GM12878 (cell line): Measurements from ENCODE around the gene MUC21. TPM values are rescaled to one million over a fixed set of nuclear protein-coding genes. Genes with fewer than 3 reads are reported as not detected.
A peak's percentile ranks its signal among the peaks of the same experiment; 100 is the strongest.

Source experiments
- ATAC-seq: fragments of 200-7000 bp; cut with Tn5 transposase; 3 replicates; pipeline ENCODE4 v1.9.1; 2020; ENCODE audit warnings: mild to moderate bottlenecking, moderate library complexity
- BruUV-seq: library from RNA; stranded (reverse); fragments of 400-500 nt; replicated peaks from 2 replicates; lab custom pipeline; 2021; lab: Mats Ljungman, UMichigan
- CTCF ChIA-PET: fragments of 300-600 bp; sonication (Branson Sonifier 250); formaldehyde crosslinking; extraction: SDS; loops from one replicate; lab custom pipeline; 2021; ENCODE audit warnings: inconsistent platforms; lab: Yijun Ruan, JAX
- POLR2A ChIA-PET: fragments of 350-600 bp; formaldehyde crosslinking; extraction: SDS; loops from one replicate; lab custom pipeline; 2021; ENCODE audit warnings: inconsistent platforms; lab: Charles Lee
- RAD21 ChIA-PET: fragments of 300-600 bp; sonication (Branson Sonifier 250); formaldehyde crosslinking; loops from one replicate; lab custom pipeline; 2023; ENCODE audit warnings: antibody characterized with exemption; ENCODE audit not compliant: unreplicated experiment; lab: Charles Lee
- SMC1A ChIA-PET: fragments of 300-600 bp; sonication (Branson Sonifier 250); formaldehyde crosslinking; loops from one replicate; lab custom pipeline; 2023; ENCODE audit not compliant: unreplicated experiment, uncharacterized antibody; lab: Charles Lee
- DNase-seq: peaks from one replicate; pipeline ENCODE4 v3.0.0-alpha.2; 2011; ENCODE audit warnings: low read depth, low spot score
- FAIRE-seq: peaks from 3 replicates; lab custom pipeline; 2011; peaks lifted over from hg19 to GRCh38; lab: Jason Lieb, UNC
- H2AFZ ChIP-seq: 2 replicates; pipeline ENCODE4 v1.6.0; 2011; ENCODE audit warnings: low read depth, low read length, control low read depth; ENCODE audit not compliant: control insufficient read depth
- H3K27ac ChIP-seq: 2 replicates; pipeline ENCODE4 v1.5.1; 2011; ENCODE audit warnings: control low read depth; ENCODE audit not compliant: control insufficient read depth, insufficient read depth
- H3K27me3 ChIP-seq, 2 experiments: replicated peaks in 1 of 2; 2 replicates each; pipeline versions ENCODE4 v1.6.0 to v1.6.1; 2011; ENCODE audit warnings: low read length in 1 of 2; ENCODE audit not compliant: control insufficient read depth in 2 of 2, insufficient read depth in 2 of 2
- H3K36me3 ChIP-seq, 2 experiments: 2 replicates each; pipeline ENCODE4 v1.5.1; 2011; ENCODE audit warnings: low read length in 1 of 2; ENCODE audit not compliant: control insufficient read depth in 2 of 2, insufficient read depth in 2 of 2
- H3K4me1 ChIP-seq: 2 replicates; pipeline ENCODE4 v1.6.1; 2011; ENCODE audit warnings: mild to moderate bottlenecking, low read length, moderate library complexity, mixed read lengths; ENCODE audit not compliant: control insufficient read depth, insufficient read depth
- H3K4me2 ChIP-seq: 2 replicates; pipeline ENCODE4 v1.6.0; 2011; ENCODE audit warnings: control low read depth; ENCODE audit not compliant: control insufficient read depth, insufficient read depth
- H3K4me3 ChIP-seq: fragments of 200-600 bp; sonication (generic); 2 replicates; pipeline ENCODE4 v1.5.1; 2016
- H3K79me2 ChIP-seq: 2 replicates; pipeline ENCODE4 v1.6.0; 2011; ENCODE audit warnings: low read length; ENCODE audit not compliant: control insufficient read depth, insufficient read depth
- H3K9ac ChIP-seq: 2 replicates; pipeline ENCODE4 v1.8.0; 2011; ENCODE audit warnings: low read length, control low read depth, mixed read lengths; ENCODE audit not compliant: control insufficient read depth, insufficient read depth
- H3K9me3 ChIP-seq: replicated peaks from 3 replicates; pipeline ENCODE4 v1.5.1; 2011; ENCODE audit warnings: mild to moderate bottlenecking, low read length; ENCODE audit not compliant: control insufficient read depth, insufficient read depth
- H4K20me1 ChIP-seq: 2 replicates; pipeline ENCODE4 v1.6.0; 2011; ENCODE audit not compliant: control insufficient read depth, insufficient read depth
- CBFB ChIP-seq: IDR thresholded peaks from 2 replicates; pipeline ENCODE4 v1.6.1; 2016; ENCODE audit warnings: antibody characterized with exemption, low read depth
- CBX5 ChIP-seq: sonication (generic); IDR thresholded peaks from 2 replicates; pipeline ENCODE4 v1.6.1; 2016; ENCODE audit warnings: low read depth, moderate library complexity, mild to moderate bottlenecking, inconsistent platforms
- EED ChIP-seq: sonication (generic); IDR thresholded peaks from 2 replicates; pipeline ENCODE4 v1.6.1; 2016; ENCODE audit warnings: antibody characterized with exemption, low read depth
- HDAC6 ChIP-seq: fragments of 200-600 bp; sonication (generic); IDR thresholded peaks from one replicate; pipeline ENCODE4 v1.8.0; 2017; ENCODE audit warnings: antibody characterized with exemption; ENCODE audit not compliant: unreplicated experiment
- MTA3 ChIP-seq: IDR thresholded peaks from 2 replicates; pipeline ENCODE4 v1.6.1; 2012; ENCODE audit warnings: low read length, inconsistent platforms, borderline replicate concordance
- MYC ChIP-seq: IDR thresholded peaks from 2 replicates; pipeline ENCODE4 v1.6.1; 2011; ENCODE audit warnings: mild to moderate bottlenecking, low read length, moderate library complexity, inconsistent platforms; ENCODE audit not compliant: insufficient read depth, insufficient replicate concordance, insufficient read length, severe bottlenecking
- NFIC ChIP-seq: IDR thresholded peaks from 2 replicates; pipeline ENCODE4 v1.6.1; 2012; ENCODE audit warnings: low read depth, mild to moderate bottlenecking, inconsistent platforms, low read length, moderate library complexity
- PAX8 ChIP-seq: fragments of 450-650 bp; IDR thresholded peaks from 2 replicates; pipeline ENCODE4 v1.6.1; 2017; ENCODE audit warnings: mild to moderate bottlenecking, moderate library complexity
- POLR2AphosphoS5 ChIP-seq: IDR thresholded peaks from 2 replicates; pipeline ENCODE4 v1.6.1; 2011; ENCODE audit warnings: mild to moderate bottlenecking, low read length, inconsistent platforms
- POU2F2 ChIP-seq: IDR thresholded peaks from 3 replicates; pipeline ENCODE4 v1.6.1; 2011; ENCODE audit warnings: low read depth, mild to moderate bottlenecking, low read length, borderline replicate concordance
- RELB ChIP-seq: fragments of 450-650 bp; IDR thresholded peaks from 2 replicates; pipeline ENCODE4 v1.6.1; 2017; ENCODE audit warnings: low read depth, mild to moderate bottlenecking, moderate library complexity
- STAT1 ChIP-seq: fragments of 450-650 bp; conservative IDR thresholded peaks from 2 replicates; pipeline ENCODE4 v1.6.1; 2014; ENCODE audit warnings: antibody characterized with exemption, mild to moderate bottlenecking
- YBX1 ChIP-seq: fragments of 450-650 bp; IDR thresholded peaks from 2 replicates; pipeline ENCODE4 v1.6.1; 2016; ENCODE audit warnings: antibody characterized with exemption
- YY1 ChIP-seq: IDR thresholded peaks from 2 replicates; pipeline ENCODE4 v1.6.1; 2011; ENCODE audit warnings: low read depth, mild to moderate bottlenecking, low read length
- ZNF384 ChIP-seq: IDR thresholded peaks from 2 replicates; pipeline ENCODE4 v1.6.1; 2012; ENCODE audit warnings: low read depth, mild to moderate bottlenecking, low read length, improper control_type of control experiment, borderline replicate concordance
- ZNF592 ChIP-seq: fragments of 450-650 bp; IDR thresholded peaks from 2 replicates; pipeline ENCODE4 v1.6.1; 2017; ENCODE audit warnings: mild to moderate bottlenecking, moderate library complexity
- ZNF622 ChIP-seq: fragments of 450-650 bp; IDR thresholded peaks from 2 replicates; pipeline ENCODE4 v1.6.1; 2017; ENCODE audit warnings: mild to moderate bottlenecking, inconsistent platforms
- WGBS: methylation state at CpG from one replicate; pipeline ENCODE4 v1.1.6; 2016; ENCODE audit warnings: low lambda C conversion rate; ENCODE audit not compliant: insufficient replicate concordance, insufficient coverage; ENCODE audit errors: missing lambda C conversion rate; 5-methylcytosine and 5-hydroxymethylcytosine counted together
- in situ Hi-C: fragments of 300-500 bp; cut with MboI; formaldehyde crosslinking; loops from 9 replicates; pipeline ENCODE4 v1.14.3; 2018; ENCODE audit warnings: mixed read lengths
- intact Hi-C: fragments of 100-400 bp; cut with micrococcal nuclease; formaldehyde crosslinking; loops from one replicate; pipeline ENCODE4 v1.14.2; 2022; ENCODE audit not compliant: unreplicated experiment
- polyA plus RNA-seq, 11 experiments: library from polyadenylated mRNA; depleted of rRNA in 4 of 11; unstranded in 6 of 11; stranded (reverse) in 5 of 11; fragments of >200 nt; fragmentation: Nextera tagmentation in 4 of 11; fragmentation: Illumina TruSeq in 1 of 11; extraction: Ambion mirVana in 4 of 11; extraction: Trizol in 1 of 11; gene quantifications; 1 replicate in 1 of 11; 2 replicates in 10 of 11; pipeline versions ENCODE4 v1.2.1 to v1.2.3, GENCODE V29; 2011 to 2016; ENCODE audit warnings: inconsistent platforms in 2 of 11, missing spikeins in 2 of 11, low read depth in 1 of 11
- total RNA-seq, 4 experiments: library from RNA; depleted of rRNA in 3 of 4; stranded (reverse); fragments of >200 nt in 3 of 4; fragmentation: Illumina TruSeq in 1 of 4; extraction: Trizol in 1 of 4; gene quantifications; 2 replicates each; pipeline versions ENCODE4 v1.2.1 to v1.2.3, GENCODE V29; 2013 to 2021

The MUC21 gene
- total and polyA plus RNA-seq, 10 of the 15 experiments (the other 5 are each of a cell fraction or from before 2014, with no cell fraction given), result 0.02 TPM; not detected in 9

- ChIA-PET CTCF (interaction anchor here (1.2 to 2.8 kb wide), 5 partner anchors 41 to 125 kb away, joined by 3 to 9 read pairs (median 3); partner anchors contain the start of gene VARS2), RAD21 (interaction anchor here (0.6 to 1.4 kb wide), 6 partner anchors 27 to 488 kb away, joined by 3 to 4 read pairs (median 3); no protein-coding TSS in a partner anchor), SMC1A (interaction anchor here (1.4 kb wide), 1 partner anchor 39 kb away, joined by 6 read pairs; no protein-coding TSS in a partner anchor), POLR2A (interaction anchor here (0.9 kb wide), 1 partner anchor 39 kb away, joined by 3 read pairs; no protein-coding TSS in a partner anchor)
- Histone ChIP-seq H3K79me2 (no peaks in the 10 kb centered on the region), H3K27me3 (no peaks in the 10 kb centered on the region; a peak in 1 of 4 replicates), H3K4me3 (peak overlapping the region; percentile 54; the same call in 1 of the 2 replicates), H3K36me3 (no peaks in the 10 kb centered on the region), H3K27ac (no peak overlapping the region), H3K4me1 (peaks cover 21% of the 10 kb centered on the region), H2AFZ (peak overlapping the region; percentile 90), H3K9me3 (peaks cover 2% of the 10 kb centered on the region; the same call in 2 of the 3 replicates), H4K20me1 (no peaks in the 10 kb centered on the region), H3K4me2 (peak overlapping the region; percentile 91), H3K9ac (peak overlapping the region; percentile 68)
- FAIRE-seq (no peak), ATAC-seq (no peak; the same call in 2 of the 3 replicates), DNase-seq (no peak)
- intact Hi-C loops, result no loop called here
- in situ Hi-C loops, result no loop called here
- WGBS, result 55% methylated on average over 8 of the region's 9 CpGs
- TSS peak; percentile 77 for BruUV-seq
- TF ChIP-seq ZNF592 (no peak), NFIC (no peak), HDAC6 (no peak), EED (no peak; the same call in 1 of the 2 replicates), CBX5 (no peak), YY1 (no peak), YBX1 (no peak), MTA3 (no peak), PAX8 (no peak), POU2F2 (no peak), ZNF384 (no peak), STAT1 (no peak), CBFB (no peak), MYC (no peak), ZNF622 (no peak), RELB (no peak), POLR2AphosphoS5 (no peak)
Measured at GRCh38 chr6:30954631-30955366, 28.7 kb upstream of the MUC21 start.
